CD14-positive monocyte (primary cell): Measurements from ENCODE around the gene CD22. TPM values are rescaled to one million over a fixed set of nuclear protein-coding genes. Genes with fewer than 3 reads are reported as not detected.

ENCODE experiments used
- DNase-seq, 3 donors: peaks; one replicate each; pipeline ENCODE4 v3.0.0-alpha.2; 2011 to 2022
- H2AFZ ChIP-seq: 2 replicates; pipeline ENCODE4 v1.6.0; 2012; ENCODE audit warnings: mild to moderate bottlenecking, low read depth, low read length, inconsistent platforms; ENCODE audit not compliant: insufficient read depth, poor library complexity, severe bottlenecking
- H3K27ac ChIP-seq, 2 donors: 1 replicate in 1 of 2; 2 replicates in 1 of 2; pipeline ENCODE4 v1.5.1; 2012 to 2013; ENCODE audit warnings: low read length in 2 of 2, control low read depth in 1 of 2, inconsistent platforms in 1 of 2, low read depth in 1 of 2, mild to moderate bottlenecking in 1 of 2
- H3K27me3 ChIP-seq, 2 donors: one replicate each; pipeline versions ENCODE4 v1.6.0 to v1.6.1; 2011 to 2013; ENCODE audit warnings: low read length in 2 of 2; ENCODE audit not compliant: control insufficient read depth in 2 of 2, insufficient read depth in 2 of 2
- H3K36me3 ChIP-seq, 2 donors: replicated peaks in 1 of 2; 1 replicate in 1 of 2; 2 replicates in 1 of 2; pipeline versions ENCODE4 v1.5.1 to v1.6.1; 2012 to 2013; ENCODE audit warnings: low read length in 2 of 2, control low read depth in 1 of 2, inconsistent platforms in 1 of 2, mild to moderate bottlenecking in 1 of 2; ENCODE audit not compliant: insufficient read depth in 2 of 2, control insufficient read depth in 1 of 2
- H3K4me1 ChIP-seq, 2 donors: 1 replicate in 1 of 2; 2 replicates in 1 of 2; pipeline versions ENCODE4 v1.5.1 to v1.6.1; 2012 to 2013; ENCODE audit warnings: low read length in 2 of 2, control low read depth in 1 of 2, inconsistent platforms in 1 of 2, mild to moderate bottlenecking in 1 of 2, moderate library complexity in 1 of 2; ENCODE audit not compliant: insufficient read depth in 2 of 2, control insufficient read depth in 1 of 2
- H3K4me2 ChIP-seq: replicated peaks from 2 replicates; pipeline ENCODE3; 2012; ENCODE audit warnings: low read length, moderate library complexity, mild to moderate bottlenecking; ENCODE audit not compliant: poor library complexity, severe bottlenecking; ENCODE audit errors: extremely low read depth
- H3K4me3 ChIP-seq, 3 experiments: fragments of 200-600 bp in 1 of 3; sonication (generic) in 1 of 3; replicated peaks in 1 of 3; 1 replicate in 2 of 3; 2 replicates in 1 of 3; pipeline ENCODE4 v1.5.1; 2011 to 2013; ENCODE audit warnings: low read length in 3 of 3, mild to moderate bottlenecking in 3 of 3, control low read depth in 2 of 3, low read depth in 2 of 3, inconsistent platforms in 1 of 3, moderate library complexity in 1 of 3
- H3K79me2 ChIP-seq: 2 replicates; pipeline ENCODE4 v1.6.0; 2012; ENCODE audit warnings: mild to moderate bottlenecking, control low read depth, inconsistent platforms, low read length, moderate library complexity; ENCODE audit not compliant: insufficient read depth
- H3K9ac ChIP-seq: 2 replicates; pipeline ENCODE4 v1.6.0; 2017; ENCODE audit warnings: low read length, mild to moderate bottlenecking; ENCODE audit not compliant: insufficient read depth, poor library complexity, severe bottlenecking
- H3K9me3 ChIP-seq, 2 donors: replicated peaks in 1 of 2; 1 replicate in 1 of 2; 2 replicates in 1 of 2; pipeline versions ENCODE4 v1.5.1 to v1.6.1; 2012 to 2013; ENCODE audit warnings: low read length in 2 of 2, control low read depth in 1 of 2; ENCODE audit not compliant: control insufficient read depth in 1 of 2, insufficient read depth in 1 of 2
- H4K20me1 ChIP-seq: 2 replicates; pipeline ENCODE4 v1.6.0; 2012; ENCODE audit warnings: mild to moderate bottlenecking, low read length, control low read depth, moderate library complexity; ENCODE audit not compliant: insufficient read depth
- H3K27ac Mint-ChIP-seq, 7 donors: one replicate each; pipeline ENCODE4 v1.8.0; 2020; ENCODE audit warnings: mild to moderate bottlenecking in 7 of 7, mixed read lengths in 7 of 7, moderate library complexity in 6 of 7, inconsistent platforms in 2 of 7
- H3K27me3 Mint-ChIP-seq, 3 donors: one replicate each; pipeline ENCODE4 v1.8.0; 2021 to 2022; ENCODE audit warnings: low read depth in 3 of 3, mild to moderate bottlenecking in 3 of 3, mixed read lengths in 3 of 3, moderate library complexity in 3 of 3, inconsistent platforms in 1 of 3
- H3K36me3 Mint-ChIP-seq, 2 donors: one replicate each; pipeline ENCODE4 v1.8.0; 2020; ENCODE audit warnings: mixed read lengths in 2 of 2, inconsistent platforms in 1 of 2, mild to moderate bottlenecking in 1 of 2
- H3K4me1 Mint-ChIP-seq: one replicate; pipeline ENCODE4 v1.8.0; 2020; ENCODE audit warnings: mild to moderate bottlenecking, mixed read lengths
- H3K4me3 Mint-ChIP-seq, 2 donors: one replicate each; pipeline ENCODE4 v1.8.0; 2020; ENCODE audit warnings: mild to moderate bottlenecking in 2 of 2, mixed read lengths in 2 of 2, moderate library complexity in 1 of 2
- H3K9me3 Mint-ChIP-seq, 7 donors: one replicate each; pipeline ENCODE4 v1.8.0; 2020 to 2022; ENCODE audit warnings: mixed read lengths in 7 of 7, mild to moderate bottlenecking in 6 of 7, moderate library complexity in 6 of 7, inconsistent platforms in 2 of 7
- WGBS: methylation state at CpG from one replicate; pipeline ENCODE4 v1.1.5; 2013; ENCODE audit warnings: missing lambda C conversion rate; ENCODE audit not compliant: insufficient coverage; 5-methylcytosine and 5-hydroxymethylcytosine counted together
- intact Hi-C, 2 donors: fragments of 100-400 bp; cut with micrococcal nuclease; formaldehyde crosslinking; loops; one replicate each; pipeline versions ENCODE4 v1.15.0 to v1.15.1; 2023
- polyA plus RNA-seq, 3 donors: library from polyadenylated mRNA; depleted of rRNA in 1 of 3; unstranded in 2 of 3; stranded (reverse) in 1 of 3; fragments of 300-500 nt in 2 of 3; fragments of >200 nt in 1 of 3; fragmentation: Illumina TruSeq in 2 of 3; gene quantifications; 1 replicate in 2 of 3; 2 replicates in 1 of 3; pipeline ENCODE4 v1.2.3, GENCODE V29; 2012 to 2021
- TF ChIP-seq, protein P1 (sequence below): fragments of 200-600 bp; IDR thresholded peaks from one replicate; pipeline ENCODE4 v1.8.0; 2022; ENCODE audit warnings: antibody characterized with exemption, mild to moderate bottlenecking

The CD22 gene
- polyA plus RNA-seq, 3 donors = 0.24 to 4.8 (median 0.88) TPM

DNA sequence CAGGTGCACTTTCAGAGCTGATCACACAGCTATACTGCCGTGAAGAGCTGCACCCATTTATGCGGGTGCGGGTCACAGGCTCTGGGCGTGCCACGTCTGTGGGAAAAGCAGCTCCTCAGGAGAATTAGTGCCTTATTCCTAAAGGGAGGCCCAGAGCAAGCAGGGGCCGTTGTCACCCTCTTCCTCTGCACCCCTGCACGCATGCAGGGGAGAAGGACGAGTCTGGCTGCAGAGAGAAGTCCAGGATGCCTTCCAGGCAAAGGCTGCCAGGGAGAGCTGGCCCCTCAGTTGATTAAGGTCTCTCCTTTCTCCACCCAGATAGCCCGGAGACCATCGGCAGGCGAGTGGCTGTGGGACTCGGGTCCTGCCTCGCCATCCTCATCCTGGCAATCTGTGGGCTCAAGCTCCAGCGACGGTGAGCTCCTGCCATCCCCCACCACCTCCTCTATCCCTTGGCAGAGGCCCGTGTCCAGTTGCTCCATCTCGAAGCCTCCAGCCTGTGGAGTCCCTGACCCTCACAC lies 15.6 kb downstream of the CD22 start:
- Histone ChIP-seq H3K9ac (no peak overlapping the region), H3K4me3 (no peak overlapping the region), H3K36me3 (no peaks in the 10 kb centered on the region), H3K27ac (no peak overlapping the region), H3K79me2 (no peaks in the 10 kb centered on the region), H3K4me1 (peaks cover 36 to 49% of the 10 kb centered on the region in 2 donors), H4K20me1 (no peaks in the 10 kb centered on the region), H3K27me3 (no peaks in the 10 kb centered on the region), H3K9me3 (no peaks in the 10 kb centered on the region), H2AFZ (no peak overlapping the region), H3K4me2 (no peak overlapping the region)
- Mint-ChIP-seq H3K27me3 (peaks cover 8 to 27% (median 8%) of the 10 kb centered on the region in 3 donors), H3K27ac (no peak overlapping the region), H3K4me3 (no peak overlapping the region), H3K36me3 (peaks cover 4 to 8% of the 10 kb centered on the region in 2 donors), H3K9me3 (peaks cover 0 to 5% (median 0%) of the 10 kb centered on the region in 7 donors), H3K4me1 (peaks cover 43% of the 10 kb centered on the region)
- intact Hi-C loops = loop anchor here in 1 of 2 donors (5.0 to 10.0 kb wide), 2 partner anchors 62 to 150 kb away; partner anchors contain the start of gene HAMP
- DNase-seq = no peak
- TF ChIP-seq, protein P1, sequence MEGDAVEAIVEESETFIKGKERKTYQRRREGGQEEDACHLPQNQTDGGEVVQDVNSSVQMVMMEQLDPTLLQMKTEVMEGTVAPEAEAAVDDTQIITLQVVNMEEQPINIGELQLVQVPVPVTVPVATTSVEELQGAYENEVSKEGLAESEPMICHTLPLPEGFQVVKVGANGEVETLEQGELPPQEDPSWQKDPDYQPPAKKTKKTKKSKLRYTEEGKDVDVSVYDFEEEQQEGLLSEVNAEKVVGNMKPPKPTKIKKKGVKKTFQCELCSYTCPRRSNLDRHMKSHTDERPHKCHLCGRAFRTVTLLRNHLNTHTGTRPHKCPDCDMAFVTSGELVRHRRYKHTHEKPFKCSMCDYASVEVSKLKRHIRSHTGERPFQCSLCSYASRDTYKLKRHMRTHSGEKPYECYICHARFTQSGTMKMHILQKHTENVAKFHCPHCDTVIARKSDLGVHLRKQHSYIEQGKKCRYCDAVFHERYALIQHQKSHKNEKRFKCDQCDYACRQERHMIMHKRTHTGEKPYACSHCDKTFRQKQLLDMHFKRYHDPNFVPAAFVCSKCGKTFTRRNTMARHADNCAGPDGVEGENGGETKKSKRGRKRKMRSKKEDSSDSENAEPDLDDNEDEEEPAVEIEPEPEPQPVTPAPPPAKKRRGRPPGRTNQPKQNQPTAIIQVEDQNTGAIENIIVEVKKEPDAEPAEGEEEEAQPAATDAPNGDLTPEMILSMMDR = no peak
- WGBS = 90% methylated on average over 13 of the region's 17 CpGs

DNA sequence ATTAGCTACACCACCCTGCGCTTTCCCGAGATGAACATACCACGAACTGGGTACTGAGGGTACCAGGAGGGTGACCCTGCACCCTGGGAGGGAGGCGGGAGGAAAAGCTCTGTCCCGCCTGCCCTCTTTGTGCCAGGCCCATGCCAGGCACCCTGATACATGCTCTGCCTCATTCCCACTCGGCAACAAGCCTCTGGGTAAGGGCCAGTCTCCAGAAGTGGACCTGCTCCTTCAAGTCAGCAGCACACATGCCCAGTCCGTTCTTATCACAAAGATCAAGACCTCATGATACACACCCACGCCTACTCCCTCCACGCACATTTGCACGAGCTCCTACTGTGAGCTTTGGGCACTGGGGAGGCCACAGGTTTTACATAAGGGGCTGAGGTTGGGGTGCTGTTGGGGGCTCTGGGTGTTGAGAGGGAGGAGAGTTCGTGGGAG lies 16.7 kb downstream of the CD22 start:
- DNase-seq = no peak
- TF ChIP-seq, protein P1 = no peak
- Histone ChIP-seq H3K4me3 (no peak overlapping the region), H2AFZ (no peak overlapping the region), H3K9ac (no peak overlapping the region), H3K36me3 (no peaks in the 10 kb centered on the region), H4K20me1 (no peaks in the 10 kb centered on the region), H3K9me3 (no peaks in the 10 kb centered on the region), H3K4me1 (peaks cover 36 to 49% of the 10 kb centered on the region in 2 donors), H3K27me3 (no peaks in the 10 kb centered on the region), H3K27ac (no peak overlapping the region), H3K4me2 (no peak overlapping the region), H3K79me2 (no peaks in the 10 kb centered on the region)
- intact Hi-C loops = loop anchor here (2.0 to 10.0 kb wide), 2 partner anchors 17 to 151 kb away; partner anchors contain the start of gene CD22 (in 1 of the 2)
- peaks cover 46% of the 10 kb centered on the region for H3K4me1 Mint-ChIP-seq
- peaks cover 0 to 5% (median 0%) of the 10 kb centered on the region in 7 donors for H3K9me3 Mint-ChIP-seq
- H3K36me3 Mint-ChIP-seq = peaks cover 4 to 8% of the 10 kb centered on the region in 2 donors
- peak overlapping the region in 6 of 7 donors; percentile 6 to 98 (median 78) for H3K27ac Mint-ChIP-seq
- peaks cover 3 to 23% (median 8%) of the 10 kb centered on the region in 3 donors for H3K27me3 Mint-ChIP-seq
- 90% methylated on average over 6 of the region's 11 CpGs for WGBS
- peak overlapping the region in 1 of 2 donors; percentile 82 for H3K4me3 Mint-ChIP-seq
